ENCODE measurements around the gene CDS2.
A peak's percentile ranks its signal among the peaks of the same experiment; 100 is the strongest.

The CDS2 gene

DNA sequence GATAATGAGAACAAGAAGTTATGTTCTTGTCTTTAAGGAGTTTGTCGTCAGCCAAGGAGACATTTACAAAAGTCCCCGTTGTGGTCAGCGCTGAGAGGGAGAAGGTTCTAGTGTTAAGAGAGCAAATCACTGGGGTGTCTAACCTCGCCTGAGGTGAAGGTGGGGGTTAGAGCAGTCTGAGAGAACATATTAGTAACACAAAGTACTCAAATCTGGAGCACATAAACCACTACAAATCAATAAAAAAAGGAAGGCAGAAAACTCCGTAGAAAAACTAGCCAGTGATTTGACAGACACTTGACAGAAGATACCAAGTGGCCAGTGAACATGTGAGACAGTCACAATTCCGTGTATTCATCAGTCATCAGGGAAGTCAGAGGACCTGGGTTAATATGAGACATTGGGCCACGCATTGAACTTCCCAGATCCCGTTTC, 45.4 kb downstream of the CDS2 start:
- DNase-seq (ENCODE audit: insufficient read length, low spot score): no peak
- TF ChIP-seq POLR2A (IDR thresholded peaks at IDR 0.05; ENCODE audit: low read depth, low read length): no peak
- FAIRE-seq: no peak

DNA sequence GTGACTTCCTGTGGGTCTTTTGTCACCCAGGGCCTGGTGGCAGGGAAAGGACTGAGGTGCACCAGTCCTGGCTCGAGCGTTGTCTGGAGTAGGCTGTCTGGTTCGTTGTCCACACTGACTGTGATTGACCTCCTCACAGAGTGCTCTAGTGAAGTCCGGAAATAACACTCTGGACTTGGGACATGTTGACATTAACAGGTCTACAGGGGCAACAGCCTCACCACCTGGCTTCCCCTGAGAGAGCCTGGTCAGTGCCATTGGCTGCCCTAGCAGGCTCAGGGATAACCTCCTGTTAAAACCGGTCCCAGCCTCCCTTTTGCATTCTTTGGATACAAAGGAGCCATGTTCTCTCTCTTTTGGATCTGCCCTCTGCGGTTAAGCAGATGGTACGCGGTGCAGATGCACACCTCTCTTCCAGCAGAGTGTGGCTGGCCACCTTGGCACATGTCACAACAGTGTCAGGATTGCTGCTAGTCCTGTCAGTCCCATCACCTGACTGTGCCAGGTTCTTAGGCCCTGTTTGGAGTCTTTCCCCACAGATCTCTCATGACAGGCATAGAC, 46.2 kb downstream of the CDS2 start:
- FAIRE-seq (no peak), DNase-seq (ENCODE audit: insufficient read length, low spot score) (no peak)
- no peak for TF ChIP-seq POLR2A (IDR thresholded peaks at IDR 0.05; ENCODE audit: low read depth, low read length)

DNA sequence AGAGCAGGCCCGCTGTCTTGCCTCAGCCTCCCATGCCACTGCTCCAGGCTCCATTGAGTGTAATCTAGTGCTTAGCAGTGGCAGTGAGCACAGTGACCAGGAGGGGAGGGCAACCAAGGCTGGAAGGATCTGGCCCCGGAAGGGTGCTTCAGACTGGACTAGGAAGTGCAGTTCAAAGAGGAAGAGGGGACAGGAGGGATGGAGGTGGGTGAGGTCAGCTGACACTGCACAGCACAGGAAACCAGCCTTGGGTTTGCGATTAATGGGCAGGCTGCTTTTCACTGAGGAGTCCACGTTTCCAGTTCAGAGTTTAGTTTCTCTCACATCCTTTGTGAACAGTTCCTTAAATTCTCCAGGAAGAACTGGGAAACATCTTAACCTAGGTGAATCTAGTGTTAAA, 46.9 kb downstream of the CDS2 start:
- DNase-seq (ENCODE audit: insufficient read length, low spot score) (no peak), FAIRE-seq (no peak)
- no peak for TF ChIP-seq POLR2A (IDR thresholded peaks at IDR 0.05; ENCODE audit: low read depth, low read length)

DNA sequence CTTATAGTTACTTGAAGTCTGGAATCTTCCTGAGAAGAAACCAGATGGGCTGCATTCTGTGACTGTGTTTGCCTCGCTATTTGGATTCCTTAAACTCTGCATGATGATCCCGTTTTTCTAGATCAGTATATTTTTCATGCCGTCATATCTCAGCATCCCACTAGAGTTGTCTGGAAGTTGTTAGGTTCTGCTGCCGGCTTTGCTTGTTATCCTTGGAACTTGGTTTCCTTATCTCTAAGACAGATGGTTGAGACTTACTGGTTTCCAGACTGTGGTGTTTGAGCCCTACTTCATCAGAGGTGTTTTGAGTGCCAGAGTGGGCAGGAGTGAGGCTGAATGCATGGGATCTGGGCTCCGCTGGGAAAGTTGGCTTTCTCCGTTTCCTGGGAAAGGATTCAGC, 50.3 kb downstream of the CDS2 start:
- DNase-seq (ENCODE audit: insufficient read length, low spot score): no peak
- no peak for TF ChIP-seq POLR2A (IDR thresholded peaks at IDR 0.05; ENCODE audit: low read depth, low read length)
- FAIRE-seq: no peak

DNA sequence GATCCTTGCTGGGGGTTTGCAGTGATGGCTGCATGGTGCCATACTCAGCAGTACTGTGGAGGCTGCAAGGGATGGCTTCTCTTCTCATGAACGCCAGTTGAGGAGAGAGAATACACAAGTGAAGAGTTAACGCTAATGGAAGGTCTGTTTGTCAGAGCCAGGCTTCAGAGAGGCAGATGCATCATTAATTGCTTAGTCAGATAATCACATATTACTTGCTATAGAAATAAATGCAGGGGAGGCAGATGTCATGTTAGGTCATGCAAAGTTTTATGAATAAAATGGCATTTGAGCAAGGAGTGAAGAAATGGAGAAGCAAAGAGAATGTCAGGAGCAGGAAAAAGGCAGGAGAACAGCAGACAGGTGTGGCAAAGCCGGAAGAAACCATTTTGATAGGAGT, 51.2 kb downstream of the CDS2 start:
- no peak for DNase-seq (ENCODE audit: insufficient read length, low spot score)
- no peak for FAIRE-seq

DNA sequence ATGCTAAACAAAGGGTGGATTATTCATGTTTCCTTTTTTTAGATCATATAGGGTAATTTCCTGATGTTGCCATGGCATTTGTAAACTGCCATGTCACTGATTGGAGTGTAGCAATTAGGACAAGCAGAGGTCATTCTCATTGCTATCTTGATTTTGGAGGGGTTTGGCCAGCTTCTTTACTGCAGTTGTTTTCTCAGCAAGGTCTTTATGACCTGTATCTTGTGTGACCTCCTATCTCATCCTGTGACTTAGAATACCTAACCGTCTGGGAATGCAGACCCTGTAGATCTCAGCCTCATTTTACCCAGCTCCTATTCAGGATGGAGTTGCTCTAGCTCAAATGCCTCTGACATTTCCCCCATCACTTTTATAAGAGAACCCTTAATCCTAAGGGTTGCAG, 53.6 kb downstream of the CDS2 start:
- DNase-seq (ENCODE audit: insufficient read length, low spot score): no peak
- FAIRE-seq: no peak
- no peak for TF ChIP-seq POLR2A (IDR thresholded peaks at IDR 0.05; ENCODE audit: low read depth, low read length)

More for the DNA sequence above, 51.2 kb downstream of the CDS2 start:
- no peak for TF ChIP-seq POLR2A (IDR thresholded peaks at IDR 0.05; ENCODE audit: low read depth, low read length)

DNA sequence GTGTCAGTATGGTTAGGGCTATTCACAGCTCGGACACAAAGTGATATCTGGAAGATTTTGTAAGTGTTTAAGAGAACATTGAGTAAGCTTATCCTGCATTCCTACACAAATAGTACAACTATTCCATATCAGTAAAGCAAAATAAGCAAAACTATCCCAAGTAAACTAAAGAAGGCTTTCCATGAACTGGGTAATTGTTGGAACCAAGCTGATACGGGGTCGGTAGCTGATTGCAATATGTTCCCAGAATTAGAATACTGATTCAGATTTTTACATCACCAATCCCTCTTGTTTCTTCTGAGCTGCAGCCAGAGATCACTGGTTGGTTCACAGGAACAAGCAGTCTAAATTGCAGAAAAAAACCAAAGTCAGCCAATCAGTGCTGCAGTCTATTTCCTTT, 54.1 kb downstream of the CDS2 start:
- FAIRE-seq: no peak
- TF ChIP-seq POLR2A (IDR thresholded peaks at IDR 0.05; ENCODE audit: low read depth, low read length): no peak
- DNase-seq (ENCODE audit: insufficient read length, low spot score): no peak

DNA sequence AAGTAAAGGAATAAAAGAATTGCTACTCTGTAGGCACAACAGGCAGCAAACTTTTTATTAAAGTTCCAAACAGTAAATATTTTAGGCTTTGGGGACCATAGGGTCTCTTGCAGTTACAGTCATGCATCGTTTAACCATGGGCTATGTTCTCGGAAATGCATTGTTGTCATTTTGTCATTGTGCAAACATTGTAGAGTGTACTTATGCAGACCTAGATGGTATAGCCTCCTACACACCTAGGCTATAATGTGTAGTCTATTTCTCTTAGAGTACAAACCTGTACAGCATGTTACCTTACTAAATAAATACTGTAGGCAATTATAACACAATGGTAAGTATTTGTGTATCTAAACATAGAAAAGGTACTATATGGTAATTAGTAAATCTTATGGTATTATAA, 54.7 kb downstream of the CDS2 start:
- TF ChIP-seq POLR2A (IDR thresholded peaks at IDR 0.05; ENCODE audit: low read depth, low read length): no peak
- FAIRE-seq (no peak), DNase-seq (ENCODE audit: insufficient read length, low spot score) (no peak)

DNA sequence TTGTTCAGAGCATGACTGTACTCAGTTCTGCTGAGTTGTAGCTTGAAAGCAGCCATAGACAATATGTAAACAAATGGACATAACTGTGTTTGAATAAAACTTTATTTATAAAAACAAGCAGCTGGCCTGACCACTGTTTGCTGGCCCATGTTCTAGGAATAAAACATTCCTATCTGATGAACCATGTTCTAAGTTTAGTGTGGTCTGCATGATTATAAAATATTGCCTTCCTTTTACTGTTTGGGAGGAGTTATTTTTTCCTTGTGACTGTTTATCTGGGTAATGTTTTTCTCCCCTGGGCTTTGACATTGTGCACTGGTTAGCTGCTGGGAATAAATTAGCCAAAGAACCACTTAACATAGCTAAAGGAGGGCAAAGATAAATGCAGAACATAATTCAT, 55.1 kb downstream of the CDS2 start:
- TF ChIP-seq POLR2A (IDR thresholded peaks at IDR 0.05; ENCODE audit: low read depth, low read length): no peak
- peak; percentile 43 for DNase-seq (ENCODE audit: insufficient read length, low spot score)
- peak; percentile 6 for FAIRE-seq

DNA sequence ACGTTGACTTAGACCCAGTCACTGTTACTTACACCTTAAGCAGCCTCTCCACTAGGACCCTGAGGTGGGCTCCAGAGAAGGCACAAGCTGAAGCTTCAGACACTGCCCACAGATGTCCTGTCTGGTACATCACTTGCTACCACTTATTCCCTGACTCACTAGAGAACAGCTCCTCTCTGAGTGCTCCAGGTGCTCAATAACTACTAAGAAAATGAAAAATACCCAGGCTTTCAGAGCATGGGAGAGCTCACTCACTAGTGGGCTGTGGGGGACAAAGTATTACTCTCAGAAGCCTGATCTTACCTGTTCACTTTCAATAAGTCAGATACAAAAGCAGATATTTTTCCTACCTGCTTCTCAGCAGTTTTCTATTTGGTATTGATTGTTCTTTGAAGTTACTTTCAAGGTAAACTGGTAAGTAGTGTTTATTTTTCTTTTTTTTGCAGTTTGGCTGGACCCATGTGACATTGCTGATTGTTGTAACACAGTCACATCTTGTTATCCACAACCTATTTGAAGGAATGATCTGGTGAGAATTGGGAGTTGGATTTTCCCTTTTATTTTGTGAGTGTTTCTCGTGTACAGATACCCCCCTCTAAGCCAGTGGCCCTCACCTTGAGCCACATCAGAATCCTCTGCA, 55.9 kb downstream of the CDS2 start:
- DNase-seq (ENCODE audit: insufficient read length, low spot score): no peak
- no peak for TF ChIP-seq POLR2A (IDR thresholded peaks at IDR 0.05; ENCODE audit: low read depth, low read length)
- no peak for FAIRE-seq

DNA sequence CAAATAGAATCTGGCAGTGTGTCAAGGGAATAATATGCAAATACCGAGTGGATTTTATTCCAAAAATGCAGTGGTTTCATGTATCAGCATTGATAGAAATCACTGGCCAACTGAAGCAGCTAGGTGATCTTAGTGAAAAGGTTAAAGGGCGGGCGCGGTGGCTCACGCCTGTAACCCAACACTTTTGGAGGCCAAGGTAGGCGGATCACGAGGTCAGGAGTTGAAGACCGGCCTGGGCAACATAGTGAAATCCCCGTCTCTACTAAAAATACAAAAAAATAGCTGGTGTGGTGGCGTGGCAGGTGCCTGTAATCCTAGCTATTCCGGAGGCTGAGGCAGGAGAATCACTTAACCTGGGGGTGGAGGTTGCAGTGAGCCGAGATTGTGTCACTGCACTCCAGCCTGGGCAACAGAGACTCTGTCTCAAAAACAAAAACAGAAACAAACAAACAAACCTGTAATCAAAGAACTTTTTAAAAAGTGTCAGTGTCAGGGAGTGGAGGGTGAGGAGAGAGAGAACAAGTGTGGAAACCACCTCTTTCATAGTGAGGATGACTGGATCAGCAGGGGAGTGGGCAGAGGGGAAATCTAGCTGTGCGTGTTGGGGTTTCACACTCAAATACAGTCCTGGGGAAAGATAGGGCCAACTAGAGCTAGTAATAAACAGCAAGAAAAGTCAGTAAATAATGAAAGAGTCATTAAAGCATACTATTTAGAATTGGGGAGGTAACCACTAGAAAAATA, 57.1 kb downstream of the CDS2 start:
- no peak for TF ChIP-seq POLR2A (IDR thresholded peaks at IDR 0.05; ENCODE audit: low read depth, low read length)
- no peak for DNase-seq (ENCODE audit: insufficient read length, low spot score)
- FAIRE-seq: no peak

DNA sequence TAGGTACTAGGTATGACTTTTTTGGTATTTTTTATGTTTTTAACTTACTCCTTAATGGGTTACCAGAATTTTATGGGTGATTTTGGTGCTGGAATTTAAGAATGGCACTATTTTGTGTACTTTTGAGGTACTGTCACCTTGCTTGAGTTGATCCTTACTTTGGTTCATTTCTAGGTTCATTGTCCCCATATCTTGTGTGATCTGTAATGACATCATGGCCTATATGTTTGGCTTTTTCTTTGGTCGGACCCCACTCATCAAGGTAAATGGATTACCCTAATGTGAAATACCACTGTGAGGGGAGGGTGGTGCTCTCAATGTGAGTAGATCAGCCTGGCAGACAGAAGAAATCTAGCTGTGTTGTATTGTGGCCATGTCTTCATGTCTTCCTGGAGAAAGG, 57.9 kb downstream of the CDS2 start:
- no peak for FAIRE-seq
- DNase-seq (ENCODE audit: insufficient read length, low spot score): no peak
- no peak for TF ChIP-seq POLR2A (IDR thresholded peaks at IDR 0.05; ENCODE audit: low read depth, low read length)

DNA sequence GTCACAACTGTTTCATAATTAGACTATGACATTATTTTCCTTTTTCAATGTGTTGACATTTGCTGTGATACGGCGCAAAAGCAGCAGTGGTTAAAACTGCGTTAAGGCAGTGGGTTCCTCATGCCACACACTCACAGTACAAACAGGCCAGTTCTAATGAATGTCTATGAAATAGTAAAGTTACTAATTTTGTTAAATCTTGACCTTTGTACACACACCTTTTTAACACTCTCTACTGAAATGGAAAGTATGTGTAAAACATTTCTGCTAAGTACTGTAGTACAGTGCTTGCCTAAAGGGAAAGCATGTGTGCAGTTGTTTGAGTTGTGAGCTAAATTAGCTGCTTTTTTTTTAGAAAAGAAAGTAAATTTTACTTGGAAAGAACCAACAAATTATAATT, 60.3 kb downstream of the CDS2 start:
- no peak for FAIRE-seq
- no peak for DNase-seq (ENCODE audit: insufficient read length, low spot score)
- TF ChIP-seq POLR2A (IDR thresholded peaks at IDR 0.05; ENCODE audit: low read depth, low read length): no peak

DNA sequence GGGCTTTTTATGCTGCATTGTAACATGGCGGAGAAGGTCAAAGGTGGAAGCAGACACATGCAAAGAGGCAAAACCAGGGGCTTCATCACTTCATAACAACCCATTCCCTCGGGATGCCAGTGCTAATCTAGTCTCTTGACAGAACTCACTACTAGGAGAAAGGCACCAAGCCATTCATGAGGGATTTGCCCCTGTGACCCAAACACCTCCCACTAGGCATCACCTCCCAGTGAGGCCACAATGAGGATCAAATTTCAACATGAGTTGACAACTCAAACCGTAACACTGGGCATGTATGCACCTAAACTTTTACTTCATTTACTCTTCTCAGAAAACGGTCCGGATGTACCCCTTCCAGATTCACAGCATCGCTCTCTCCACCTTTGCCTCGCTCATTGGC, 61.9 kb downstream of the CDS2 start:
- no peak for TF ChIP-seq POLR2A (IDR thresholded peaks at IDR 0.05; ENCODE audit: low read depth, low read length)

DNA sequence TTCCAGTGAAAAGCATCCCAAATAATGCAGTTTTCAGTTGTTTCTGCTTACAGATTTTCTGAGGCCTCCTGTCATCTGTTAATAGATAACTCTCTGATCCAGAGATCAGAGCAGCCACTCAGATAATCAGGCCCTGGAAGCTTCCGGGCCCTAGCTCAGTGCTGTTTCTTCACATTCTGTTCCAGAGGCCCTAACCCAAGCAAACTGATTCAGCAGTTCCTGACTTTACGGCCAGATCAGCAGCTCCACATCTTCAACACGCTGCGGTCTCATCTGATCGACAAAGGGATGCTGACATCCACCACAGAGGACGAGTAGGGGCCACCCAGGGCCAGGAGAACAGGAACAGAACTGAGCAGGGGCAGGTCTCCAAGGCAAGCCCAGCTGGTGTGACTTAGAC, 63.1 kb downstream of the CDS2 start:
- no peak for TF ChIP-seq POLR2A (IDR thresholded peaks at IDR 0.05; ENCODE audit: low read depth, low read length)
- no peak for FAIRE-seq
- no peak for DNase-seq (ENCODE audit: insufficient read length, low spot score)

More for the DNA sequence above, 61.9 kb downstream of the CDS2 start:
- FAIRE-seq (no peak), DNase-seq (ENCODE audit: insufficient read length, low spot score) (no peak)

Measured in H54 (cell line).